ENCODE measurements around the gene TSPAN15.
"Not testable (repeated sequence)": the region's sequence is repeated elsewhere in the genome, so short reads cannot be mapped to it uniquely, and the experiment has no call there.

TSPAN15 gene

DNA sequence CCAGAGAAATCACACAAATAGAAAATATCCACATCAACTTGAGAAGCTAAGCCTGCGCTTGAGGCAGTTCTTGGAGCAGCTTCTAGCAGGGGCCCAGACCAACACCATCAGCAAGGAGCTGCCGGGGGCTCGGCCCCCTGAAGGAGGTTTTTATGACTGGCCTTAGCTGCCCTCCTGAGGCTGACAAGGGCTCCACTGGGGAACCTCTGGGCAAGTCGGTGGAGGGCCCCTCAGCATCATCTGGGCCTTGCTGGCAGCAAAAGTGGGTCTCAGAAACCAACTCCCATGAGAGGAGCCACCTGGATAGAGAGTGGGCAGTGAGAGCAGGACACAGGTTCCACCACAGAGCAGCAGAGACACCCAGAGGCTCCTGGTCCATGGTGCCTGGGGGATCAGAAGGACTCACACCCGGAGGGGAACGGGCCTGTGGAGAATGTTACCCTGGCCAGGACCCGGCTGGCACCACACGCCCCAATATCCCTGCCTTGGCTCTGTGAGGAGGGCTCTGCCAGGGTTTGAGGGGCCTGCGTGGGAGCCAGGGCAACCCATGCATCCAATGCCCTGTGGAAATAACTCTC is 66.1 kb downstream of the TSPAN15 start:
- no peak for DNase-seq (ENCODE audit: low read depth)
- TF ChIP-seq, protein P1, sequence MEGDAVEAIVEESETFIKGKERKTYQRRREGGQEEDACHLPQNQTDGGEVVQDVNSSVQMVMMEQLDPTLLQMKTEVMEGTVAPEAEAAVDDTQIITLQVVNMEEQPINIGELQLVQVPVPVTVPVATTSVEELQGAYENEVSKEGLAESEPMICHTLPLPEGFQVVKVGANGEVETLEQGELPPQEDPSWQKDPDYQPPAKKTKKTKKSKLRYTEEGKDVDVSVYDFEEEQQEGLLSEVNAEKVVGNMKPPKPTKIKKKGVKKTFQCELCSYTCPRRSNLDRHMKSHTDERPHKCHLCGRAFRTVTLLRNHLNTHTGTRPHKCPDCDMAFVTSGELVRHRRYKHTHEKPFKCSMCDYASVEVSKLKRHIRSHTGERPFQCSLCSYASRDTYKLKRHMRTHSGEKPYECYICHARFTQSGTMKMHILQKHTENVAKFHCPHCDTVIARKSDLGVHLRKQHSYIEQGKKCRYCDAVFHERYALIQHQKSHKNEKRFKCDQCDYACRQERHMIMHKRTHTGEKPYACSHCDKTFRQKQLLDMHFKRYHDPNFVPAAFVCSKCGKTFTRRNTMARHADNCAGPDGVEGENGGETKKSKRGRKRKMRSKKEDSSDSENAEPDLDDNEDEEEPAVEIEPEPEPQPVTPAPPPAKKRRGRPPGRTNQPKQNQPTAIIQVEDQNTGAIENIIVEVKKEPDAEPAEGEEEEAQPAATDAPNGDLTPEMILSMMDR (IDR thresholded peaks at IDR 0.05; ENCODE audit: insufficient read depth, low read depth, low read length, missing control alignments) = no peak

GRCh38 chr10:69527961-69528360 is 76.7 kb downstream of the TSPAN15 start:
- DNase-seq (ENCODE audit: low read depth) = no peak
- H3K4me3 ChIP-seq (ENCODE audit: low read length) = no peak overlapping the region
- TF ChIP-seq, protein P1 (IDR thresholded peaks at IDR 0.05; ENCODE audit: insufficient read depth, low read depth, low read length, missing control alignments) = no peak

More for the DNA sequence above, 66.1 kb downstream of the TSPAN15 start:
- no peak overlapping the region for H3K4me3 ChIP-seq (ENCODE audit: low read length)

DNA sequence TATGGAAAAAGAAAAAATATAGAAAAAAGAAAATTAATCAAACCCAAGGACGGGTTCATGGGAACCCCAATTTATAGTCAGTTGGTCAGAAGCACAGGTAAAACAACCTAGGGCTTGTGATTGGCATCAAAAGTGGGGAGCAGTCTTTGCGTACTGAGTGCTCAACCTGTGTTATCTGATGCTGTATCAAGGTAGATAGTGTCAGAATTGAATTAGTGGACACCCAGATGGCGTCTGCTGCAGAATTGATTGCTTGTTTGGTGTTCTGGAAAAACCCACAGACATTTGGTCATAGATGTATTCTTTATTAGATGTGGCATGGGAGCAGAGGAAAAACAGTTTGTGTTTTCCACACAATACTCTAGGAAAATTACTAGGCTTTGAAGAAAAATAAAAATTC is 82.4 kb downstream of the TSPAN15 start:
- H3K4me3 ChIP-seq (ENCODE audit: low read length) = no peak overlapping the region
- no peak for DNase-seq (ENCODE audit: low read depth)
- TF ChIP-seq, protein P1 (IDR thresholded peaks at IDR 0.05; ENCODE audit: insufficient read depth, low read depth, low read length, missing control alignments) = no peak

GRCh38 chr10:69536521-69536920 is 85.3 kb downstream of the TSPAN15 start:
- H3K4me3 ChIP-seq (ENCODE audit: low read length); DNase-seq (ENCODE audit: low read depth): not testable (repeated sequence)

DNA sequence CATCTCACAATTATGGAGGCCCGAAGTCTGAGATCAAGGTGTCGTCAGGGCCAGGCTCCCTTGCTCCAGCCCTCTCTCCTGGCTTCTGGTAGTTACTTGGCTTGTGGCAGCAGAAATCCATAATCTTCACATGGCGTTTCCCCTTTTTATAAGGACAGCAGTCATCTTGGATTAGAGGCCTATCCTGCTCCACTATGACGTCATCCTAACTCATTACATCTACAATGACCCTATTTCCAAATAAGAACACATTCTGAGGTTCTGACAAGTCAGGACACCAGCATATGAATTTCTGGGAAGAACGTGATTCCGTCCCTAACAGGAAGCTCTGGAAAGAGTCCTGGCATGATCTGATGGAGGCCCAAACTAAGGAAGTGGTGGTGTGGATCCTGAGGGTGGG is 86.2 kb downstream of the TSPAN15 start:
- H3K4me3 ChIP-seq (ENCODE audit: low read length) = no peak overlapping the region
- TF ChIP-seq, protein P1 (IDR thresholded peaks at IDR 0.05; ENCODE audit: insufficient read depth, low read depth, low read length, missing control alignments) = no peak
- no peak for DNase-seq (ENCODE audit: low read depth)

- H3K4me3 ChIP-seq (ENCODE audit: low read length) = no peak overlapping the region
- peak; percentile 15 for DNase-seq (ENCODE audit: low read depth)
- TF ChIP-seq, protein P1 (IDR thresholded peaks at IDR 0.05; ENCODE audit: insufficient read depth, low read depth, low read length, missing control alignments) = no peak
These were observed 87.2 kb downstream of the TSPAN15 start for GRCh38 chr10:69538461-69538860.

- no peak overlapping the region for H3K4me3 ChIP-seq (ENCODE audit: low read length)
- TF ChIP-seq, protein P1 (IDR thresholded peaks at IDR 0.05; ENCODE audit: insufficient read depth, low read depth, low read length, missing control alignments) = no peak
- no peak for DNase-seq (ENCODE audit: low read depth)
These were observed 90.2 kb downstream of the TSPAN15 start for GRCh38 chr10:69541463-69541862.

Measured in epithelial cell of esophagus (primary cell).